WTC11 (cell line): Measurements from ENCODE around the gene UMODL1.

Source experiments
- AR ChIP-seq: fragments of 250-450 bp; sonication (Bioruptor Pico); IDR thresholded peaks from 2 replicates; pipeline ENCODE4 v1.9.0; 2021; ENCODE audit warnings: mild to moderate bottlenecking
- CTCF ChIP-seq: fragments of 200-600 bp; IDR thresholded peaks from 2 replicates; pipeline ENCODE4 v1.8.0; 2022; ENCODE audit warnings: antibody characterized with exemption
- HMGXB4 ChIP-seq: sonication (generic); formaldehyde crosslinking; IDR thresholded peaks from 2 replicates; pipeline ENCODE4 v1.8.1; 2023; ENCODE audit warnings: mild to moderate bottlenecking, moderate library complexity, missing genetic modification reagents
- JUN ChIP-seq: sonication (generic); formaldehyde crosslinking; IDR thresholded peaks from 2 replicates; pipeline ENCODE4 v1.8.0; 2023; ENCODE audit warnings: mild to moderate bottlenecking, missing genetic modification reagents
- NFYB ChIP-seq: sonication (generic); formaldehyde crosslinking; conservative IDR thresholded peaks from 2 replicates; pipeline ENCODE4 v1.8.0; 2022; ENCODE audit warnings: low read depth, missing genetic modification reagents
- PREB ChIP-seq: sonication (generic); formaldehyde crosslinking; IDR thresholded peaks from 2 replicates; pipeline ENCODE4 v1.8.1; 2022; ENCODE audit warnings: mild to moderate bottlenecking, missing genetic modification reagents, moderate library complexity, borderline replicate concordance
- RELA ChIP-seq: sonication (generic); formaldehyde crosslinking; IDR thresholded peaks from 2 replicates; pipeline ENCODE4 v1.8.1; 2022; ENCODE audit warnings: missing genetic modification reagents, mild to moderate bottlenecking, borderline replicate concordance
- ZNF121 ChIP-seq: sonication (generic); formaldehyde crosslinking; IDR thresholded peaks from 2 replicates; pipeline ENCODE4 v1.8.0; 2023; ENCODE audit warnings: missing genetic modification reagents
- ZNF281 ChIP-seq: sonication (generic); formaldehyde crosslinking; IDR thresholded peaks from 2 replicates; pipeline ENCODE4 v1.8.0; 2023; ENCODE audit warnings: mild to moderate bottlenecking, missing genetic modification reagents

- no peak for TF ChIP-seq CTCF
- no peak for TF ChIP-seq PREB (CRISPR knock-in tag)
- no peak for TF ChIP-seq ZNF281 (CRISPR knock-in tag)
- TF ChIP-seq RELA (CRISPR knock-in tag), result no peak
- no peak for TF ChIP-seq AR (CRISPR knock-in tag)
- TF ChIP-seq JUN (CRISPR knock-in tag), result no peak
- no peak for TF ChIP-seq NFYB (CRISPR knock-in tag)
- TF ChIP-seq HMGXB4 (CRISPR knock-in tag), result no peak
- no peak for TF ChIP-seq ZNF121 (CRISPR knock-in tag)
These were observed 62.0 kb downstream of the UMODL1 start for GRCh38 chr21:42133131-42133530.
